HEK293 (cell line): Measurements from ENCODE around the gene AP3S2.

ENCODE experiments used
- HOXD13 ChIP-seq: sonication (generic); formaldehyde crosslinking; IDR thresholded peaks from 2 replicates; pipeline ENCODE4 v1.8.0; 2022; ENCODE audit warnings: missing genetic modification reagents, borderline replicate concordance
- TRIM28 ChIP-seq: IDR thresholded peaks from 2 replicates; pipeline ENCODE4 v1.6.1; 2011; ENCODE audit warnings: low read length, control low read depth, borderline replicate concordance
- ZNF155 ChIP-seq: fragments of 450-650 bp; formaldehyde crosslinking; IDR thresholded peaks from 2 replicates; pipeline ENCODE4 v1.5.1; 2016; ENCODE audit warnings: missing biosample characterization, missing genetic modification characterization
- ZNF24 ChIP-seq: fragments of 450-650 bp; formaldehyde crosslinking; IDR thresholded peaks from 2 replicates; pipeline ENCODE4 v1.5.1; 2016; ENCODE audit warnings: missing biosample characterization, missing genetic modification characterization
- ZNF37A ChIP-seq: fragments of 450-650 bp; IDR thresholded peaks from 2 replicates; pipeline ENCODE4 v1.5.1; 2018; ENCODE audit warnings: missing biosample characterization, missing genetic modification characterization
- ZNF777 ChIP-seq: fragments of 450-650 bp; formaldehyde crosslinking; IDR thresholded peaks from 2 replicates; pipeline ENCODE4 v1.5.1; 2017; ENCODE audit warnings: missing biosample characterization, missing genetic modification characterization, borderline replicate concordance
- ZXDB ChIP-seq: fragments of 450-650 bp; formaldehyde crosslinking; IDR thresholded peaks from 2 replicates; pipeline ENCODE4 v1.5.1; 2016; ENCODE audit warnings: missing biosample characterization, missing genetic modification characterization
- TF ChIP-seq, protein P1 (sequence below): fragments of 450-650 bp; formaldehyde crosslinking; IDR thresholded peaks from 2 replicates; pipeline ENCODE4 v1.5.1; 2016; ENCODE audit warnings: missing biosample characterization, missing genetic modification characterization
- TF ChIP-seq, protein P2 (sequence below): fragments of 450-650 bp; IDR thresholded peaks from 2 replicates; pipeline ENCODE4 v1.5.1; 2018; ENCODE audit warnings: missing biosample characterization, mild to moderate bottlenecking, missing genetic modification characterization
- TF ChIP-seq, protein P3 (sequence below): fragments of 450-650 bp; formaldehyde crosslinking; IDR thresholded peaks from 2 replicates; pipeline ENCODE4 v1.5.1; 2016; ENCODE audit warnings: missing biosample characterization, missing genetic modification characterization
- TF ChIP-seq, protein P4 (sequence below): fragments of 450-650 bp; formaldehyde crosslinking; IDR thresholded peaks from 2 replicates; pipeline ENCODE4 v1.5.1; 2016; ENCODE audit warnings: missing biosample characterization, missing genetic modification characterization

DNA sequence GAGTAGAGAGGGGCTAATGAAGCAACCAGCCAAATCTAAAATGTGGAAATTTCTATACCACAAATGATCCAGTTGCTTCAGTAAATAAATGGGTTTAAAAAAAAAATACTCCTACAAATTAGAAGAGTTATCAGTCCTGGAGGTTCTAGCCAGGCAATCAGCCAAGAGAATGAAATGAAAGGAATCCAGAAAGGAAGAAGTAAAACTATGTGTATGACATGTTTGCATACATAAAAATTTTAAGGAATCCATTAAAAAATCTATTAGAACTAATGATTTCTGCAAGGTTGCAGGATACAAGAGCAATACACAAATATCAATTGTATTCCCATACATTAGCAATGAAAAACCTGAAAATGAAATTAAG, 108.0 kb downstream of the AP3S2 start:
- TF ChIP-seq, protein P1, sequence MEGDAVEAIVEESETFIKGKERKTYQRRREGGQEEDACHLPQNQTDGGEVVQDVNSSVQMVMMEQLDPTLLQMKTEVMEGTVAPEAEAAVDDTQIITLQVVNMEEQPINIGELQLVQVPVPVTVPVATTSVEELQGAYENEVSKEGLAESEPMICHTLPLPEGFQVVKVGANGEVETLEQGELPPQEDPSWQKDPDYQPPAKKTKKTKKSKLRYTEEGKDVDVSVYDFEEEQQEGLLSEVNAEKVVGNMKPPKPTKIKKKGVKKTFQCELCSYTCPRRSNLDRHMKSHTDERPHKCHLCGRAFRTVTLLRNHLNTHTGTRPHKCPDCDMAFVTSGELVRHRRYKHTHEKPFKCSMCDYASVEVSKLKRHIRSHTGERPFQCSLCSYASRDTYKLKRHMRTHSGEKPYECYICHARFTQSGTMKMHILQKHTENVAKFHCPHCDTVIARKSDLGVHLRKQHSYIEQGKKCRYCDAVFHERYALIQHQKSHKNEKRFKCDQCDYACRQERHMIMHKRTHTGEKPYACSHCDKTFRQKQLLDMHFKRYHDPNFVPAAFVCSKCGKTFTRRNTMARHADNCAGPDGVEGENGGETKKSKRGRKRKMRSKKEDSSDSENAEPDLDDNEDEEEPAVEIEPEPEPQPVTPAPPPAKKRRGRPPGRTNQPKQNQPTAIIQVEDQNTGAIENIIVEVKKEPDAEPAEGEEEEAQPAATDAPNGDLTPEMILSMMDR (tag by site-specific recombination): no peak
- no peak for TF ChIP-seq ZNF24 (tag by site-specific recombination)
- no peak for TF ChIP-seq ZNF155 (tag by site-specific recombination)
- TF ChIP-seq, protein P2, sequence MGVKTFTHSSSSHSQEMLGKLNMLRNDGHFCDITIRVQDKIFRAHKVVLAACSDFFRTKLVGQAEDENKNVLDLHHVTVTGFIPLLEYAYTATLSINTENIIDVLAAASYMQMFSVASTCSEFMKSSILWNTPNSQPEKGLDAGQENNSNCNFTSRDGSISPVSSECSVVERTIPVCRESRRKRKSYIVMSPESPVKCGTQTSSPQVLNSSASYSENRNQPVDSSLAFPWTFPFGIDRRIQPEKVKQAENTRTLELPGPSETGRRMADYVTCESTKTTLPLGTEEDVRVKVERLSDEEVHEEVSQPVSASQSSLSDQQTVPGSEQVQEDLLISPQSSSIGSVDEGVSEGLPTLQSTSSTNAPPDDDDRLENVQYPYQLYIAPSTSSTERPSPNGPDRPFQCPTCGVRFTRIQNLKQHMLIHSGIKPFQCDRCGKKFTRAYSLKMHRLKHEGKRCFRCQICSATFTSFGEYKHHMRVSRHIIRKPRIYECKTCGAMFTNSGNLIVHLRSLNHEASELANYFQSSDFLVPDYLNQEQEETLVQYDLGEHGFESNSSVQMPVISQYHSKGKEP (tag by site-specific recombination): no peak
- no peak for TF ChIP-seq ZNF37A (tag by site-specific recombination)
- TF ChIP-seq, protein P3, sequence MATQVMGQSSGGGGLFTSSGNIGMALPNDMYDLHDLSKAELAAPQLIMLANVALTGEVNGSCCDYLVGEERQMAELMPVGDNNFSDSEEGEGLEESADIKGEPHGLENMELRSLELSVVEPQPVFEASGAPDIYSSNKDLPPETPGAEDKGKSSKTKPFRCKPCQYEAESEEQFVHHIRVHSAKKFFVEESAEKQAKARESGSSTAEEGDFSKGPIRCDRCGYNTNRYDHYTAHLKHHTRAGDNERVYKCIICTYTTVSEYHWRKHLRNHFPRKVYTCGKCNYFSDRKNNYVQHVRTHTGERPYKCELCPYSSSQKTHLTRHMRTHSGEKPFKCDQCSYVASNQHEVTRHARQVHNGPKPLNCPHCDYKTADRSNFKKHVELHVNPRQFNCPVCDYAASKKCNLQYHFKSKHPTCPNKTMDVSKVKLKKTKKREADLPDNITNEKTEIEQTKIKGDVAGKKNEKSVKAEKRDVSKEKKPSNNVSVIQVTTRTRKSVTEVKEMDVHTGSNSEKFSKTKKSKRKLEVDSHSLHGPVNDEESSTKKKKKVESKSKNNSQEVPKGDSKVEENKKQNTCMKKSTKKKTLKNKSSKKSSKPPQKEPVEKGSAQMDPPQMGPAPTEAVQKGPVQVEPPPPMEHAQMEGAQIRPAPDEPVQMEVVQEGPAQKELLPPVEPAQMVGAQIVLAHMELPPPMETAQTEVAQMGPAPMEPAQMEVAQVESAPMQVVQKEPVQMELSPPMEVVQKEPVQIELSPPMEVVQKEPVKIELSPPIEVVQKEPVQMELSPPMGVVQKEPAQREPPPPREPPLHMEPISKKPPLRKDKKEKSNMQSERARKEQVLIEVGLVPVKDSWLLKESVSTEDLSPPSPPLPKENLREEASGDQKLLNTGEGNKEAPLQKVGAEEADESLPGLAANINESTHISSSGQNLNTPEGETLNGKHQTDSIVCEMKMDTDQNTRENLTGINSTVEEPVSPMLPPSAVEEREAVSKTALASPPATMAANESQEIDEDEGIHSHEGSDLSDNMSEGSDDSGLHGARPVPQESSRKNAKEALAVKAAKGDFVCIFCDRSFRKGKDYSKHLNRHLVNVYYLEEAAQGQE (tag by site-specific recombination): no peak
- TF ChIP-seq ZXDB (tag by site-specific recombination): no peak
- TF ChIP-seq, protein P4, sequence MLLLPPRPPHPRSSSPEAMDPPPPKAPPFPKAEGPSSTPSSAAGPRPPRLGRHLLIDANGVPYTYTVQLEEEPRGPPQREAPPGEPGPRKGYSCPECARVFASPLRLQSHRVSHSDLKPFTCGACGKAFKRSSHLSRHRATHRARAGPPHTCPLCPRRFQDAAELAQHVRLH: no peak
- TF ChIP-seq ZNF777 (tag by site-specific recombination): no peak
- no peak for TF ChIP-seq HOXD13 (CRISPR knock-in tag)
- no peak for TF ChIP-seq TRIM28
